ENCODE data around the gene MACROD2.

Gene MACROD2

GRCh38 chr20:15033269-15033668 is 1038.0 kb downstream of the MACROD2 start:
- FAIRE-seq (no peak), DNase-seq (ENCODE audit: insufficient read length, low spot score) (no peak)
- no peak for TF ChIP-seq CTCF (IDR thresholded peaks at IDR 0.05; ENCODE audit: insufficient read depth, missing control alignments)

GRCh38 chr20:15033891-15034290 is 1038.6 kb downstream of the MACROD2 start:
- FAIRE-seq = no peak
- no peak for DNase-seq (ENCODE audit: insufficient read length, low spot score)
- TF ChIP-seq CTCF (IDR thresholded peaks at IDR 0.05; ENCODE audit: insufficient read depth, missing control alignments) = no peak

GRCh38 chr20:15036948-15037347 is 1041.6 kb downstream of the MACROD2 start:
- no peak for DNase-seq (ENCODE audit: insufficient read length, low spot score)
- FAIRE-seq = no peak
- no peak for TF ChIP-seq CTCF (IDR thresholded peaks at IDR 0.05; ENCODE audit: insufficient read depth, missing control alignments)

- FAIRE-seq (no peak), DNase-seq (ENCODE audit: insufficient read length, low spot score) (no peak)
- TF ChIP-seq CTCF (IDR thresholded peaks at IDR 0.05; ENCODE audit: insufficient read depth, missing control alignments) = no peak
These were observed 1043.9 kb downstream of the MACROD2 start for GRCh38 chr20:15039088-15039752.

- no peak for TF ChIP-seq CTCF (IDR thresholded peaks at IDR 0.05; ENCODE audit: insufficient read depth, missing control alignments)
- FAIRE-seq = no peak
These were observed 1047.4 kb downstream of the MACROD2 start for GRCh38 chr20:15042723-15043122.

GRCh38 chr20:15045246-15045645 is 1049.9 kb downstream of the MACROD2 start:
- DNase-seq (ENCODE audit: insufficient read length, low spot score) = no peak
- TF ChIP-seq CTCF (IDR thresholded peaks at IDR 0.05; ENCODE audit: insufficient read depth, missing control alignments) = no peak
- no peak for FAIRE-seq

More at GRCh38 chr20:15042723-15043122, 1047.4 kb downstream of the MACROD2 start:
- DNase-seq (ENCODE audit: insufficient read length, low spot score) = no peak

GRCh38 chr20:15047042-15047441 is 1051.7 kb downstream of the MACROD2 start:
- FAIRE-seq = no peak
- no peak for DNase-seq (ENCODE audit: insufficient read length, low spot score)
- no peak for TF ChIP-seq CTCF (IDR thresholded peaks at IDR 0.05; ENCODE audit: insufficient read depth, missing control alignments)

Data from D721Med (cell line).